HG03025 (cell line): Measurements from ENCODE around the gene FAM110D.
A peak's percentile ranks its signal among the peaks of the same experiment; 100 is the strongest.

Experiments
- ATAC-seq: cut with Tn5 transposase; IDR thresholded peaks from one replicate; pipeline ENCODE4 v1.9.1; 2021; ENCODE audit warnings: mild to moderate bottlenecking, moderate library complexity; ENCODE audit not compliant: unreplicated experiment, low FRiP score

FAM110D gene

GRCh38 chr1:26158908-26159742 is at the start of gene FAM110D:
Gene FAM110D (plus strand): TSS chr1:26159079. CDS start chr1:26161292, 2,213 bp downstream.
- no peak for ATAC-seq

GRCh38 chr1:26109229-26110164 is 49.4 kb upstream of the FAM110D start:
- no peak for ATAC-seq

- peak; percentile 36 for ATAC-seq
These were observed 47.9 kb upstream of the FAM110D start for GRCh38 chr1:26110731-26111529.

GRCh38 chr1:26111530-26112406 is 47.1 kb upstream of the FAM110D start, which contains the start of gene PDIK1L:
Gene PDIK1L (plus strand): TSS chr1:26111824. CDS start chr1:26114309, 2,485 bp downstream.
- ATAC-seq: peak; percentile 63

GRCh38 chr1:26112407-26112775 is 46.5 kb upstream of the FAM110D start:
- no peak for ATAC-seq

- no peak for ATAC-seq
These were observed 44.5 kb upstream of the FAM110D start for GRCh38 chr1:26114165-26114927.

GRCh38 chr1:26119892-26120608 is 38.8 kb upstream of the FAM110D start:
- ATAC-seq: no peak

GRCh38 chr1:26121854-26122773 is 36.8 kb upstream of the FAM110D start:
- ATAC-seq: no peak

GRCh38 chr1:26122988-26123973 is 35.6 kb upstream of the FAM110D start:
- ATAC-seq: no peak

- ATAC-seq: no peak
These were observed 34.2 kb upstream of the FAM110D start for GRCh38 chr1:26124418-26125331.

- ATAC-seq: no peak
These were observed 33.5 kb upstream of the FAM110D start for GRCh38 chr1:26125382-26125781.

GRCh38 chr1:26125946-26126320 is 32.9 kb upstream of the FAM110D start:
- no peak for ATAC-seq

GRCh38 chr1:26126321-26127084 is 32.4 kb upstream of the FAM110D start:
- no peak for ATAC-seq
